Ovary (tissue), 9 donors: ENCODE measurements around the gene ZNF532. TPM values are rescaled to one million over a fixed set of nuclear protein-coding genes. Genes with fewer than 3 reads are reported as not detected.

Experiments
- DNase-seq, 5 donors: peaks; one replicate each; pipeline ENCODE4 v3.0.0-alpha.2; 2019 to 2020
- H3K27ac ChIP-seq, 2 donors: fragments of 200-600 bp; one replicate each; pipeline versions ENCODE4 v1.5.1 to v1.8.0; 2019 to 2022
- H3K27me3 ChIP-seq: fragments of 200-600 bp; one replicate; pipeline ENCODE4 v1.8.0; 2022
- H3K36me3 ChIP-seq: fragments of 200-600 bp; sonication (generic); one replicate; pipeline ENCODE4 v1.5.1; 2019
- H3K4me1 ChIP-seq: one replicate; pipeline ENCODE4 v1.8.1; 2013; ENCODE audit warnings: mild to moderate bottlenecking, moderate library complexity; ENCODE audit not compliant: insufficient read depth
- H3K4me3 ChIP-seq: fragments of 200-600 bp; sonication (generic); one replicate; pipeline ENCODE4 v1.5.1; 2017
- H3K9me3 ChIP-seq, 2 donors: fragments of 200-600 bp in 1 of 2; sonication (generic) in 1 of 2; one replicate each; pipeline versions ENCODE4 v1.5.1 to v1.8.1; 2013 to 2019; ENCODE audit warnings: mild to moderate bottlenecking in 1 of 2, moderate library complexity in 1 of 2
- EP300 ChIP-seq: sonication (generic); formaldehyde crosslinking; IDR thresholded peaks from one replicate; pipeline ENCODE4 v1.6.1; 2017; ENCODE audit warnings: antibody characterized with exemption
- POLR2A ChIP-seq: fragments of 450-650 bp; IDR thresholded peaks from one replicate; pipeline ENCODE4 v1.6.1; 2017; ENCODE audit warnings: antibody characterized with exemption, mild to moderate bottlenecking, moderate library complexity
- WGBS, 3 donors: extraction: QIAGEN DNeasy Blood & Tissue Kit in 1 of 3; methylation state at CpG; one replicate each; pipeline versions ENCODE4 v1.1.5 to v1.1.7; 2013 to 2017; 5-methylcytosine and 5-hydroxymethylcytosine counted together
- intact Hi-C, 4 donors: fragments of 100-400 bp; cut with DNase I; formaldehyde crosslinking; loops; one replicate each; pipeline versions ENCODE4 v1.11.0 to v1.15.1; 2022 to 2023
- polyA plus RNA-seq, 2 donors: library from polyadenylated mRNA; stranded (reverse); fragments of 200-250 nt in 1 of 2; fragments of 350-450 nt in 1 of 2; fragmentation: Illumina TruSeq in 1 of 2; extraction: RNeasy Lipid Tissue Mini Kit (QIAGEN cat#74804) in 1 of 2; gene quantifications; one replicate each; pipeline ENCODE4 v1.2.3, GENCODE V29; 2013 to 2014
- total RNA-seq, 7 donors: library from RNA; depleted of rRNA in 2 of 7; stranded (reverse); fragments of >200 nt in 2 of 7; fragmentation: NEBNext Ultra II Directional in 3 of 7; extraction: Animal tissue kit (Norgen Biotek cat#: 25700) in 3 of 7; gene quantifications; one replicate each; pipeline versions ENCODE4 v1.1.0 to v1.2.4, GENCODE V29; 2016 to 2023
- TF ChIP-seq, protein P1 (sequence below), 3 donors: fragments of 450-650 bp in 2 of 3; fragments of 200-600 bp in 1 of 3; IDR thresholded peaks; one replicate each; pipeline versions ENCODE4 v1.5.1 to v1.8.0; 2016 to 2022; ENCODE audit warnings: antibody characterized with exemption in 3 of 3, mild to moderate bottlenecking in 1 of 3
- donor health status: DM: no; HTN: no; CAD: no; lungs with moderate emphysema.
- donor health status: DM: no; HTN: no; CAD: no.
- donor health status: Bipolar disorder and iron deficiency.
- donor health status: DM: yes; HTN: yes; CAD: no.
- donor health status: DM: no; HTN: no; CAD: no.
- donor health status: DM: yes; HTN: yes; CAD: no.

ZNF532 gene
- total and polyA plus RNA-seq, 9 donors, result 40.5 to 162 (median 101) TPM

DNA sequence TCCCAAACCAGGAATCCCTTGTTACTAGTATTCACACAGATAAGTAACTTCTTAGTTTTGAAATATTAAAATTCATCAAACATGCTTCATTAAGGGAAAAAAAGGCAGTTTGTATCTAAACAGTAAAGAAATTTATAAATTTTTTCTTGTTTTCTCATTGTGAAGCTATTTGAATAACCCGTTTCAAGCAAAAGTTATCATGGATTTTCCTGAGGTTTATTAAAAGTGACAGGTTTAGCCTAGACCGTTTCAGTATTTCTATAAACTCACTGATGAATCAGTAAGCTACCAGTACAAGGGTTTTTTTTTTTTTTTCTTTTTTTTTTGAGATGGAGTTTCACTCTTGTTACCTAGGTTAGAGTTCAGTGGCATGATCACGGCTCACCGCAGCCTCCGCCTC, 20.0 kb downstream of the ZNF532 start:
- intact Hi-C loops, result no loop called here
- Histone ChIP-seq H3K4me1 (peaks cover 16% of the 10 kb centered on the region), H3K4me3 (no peak overlapping the region), H3K9me3 (no peaks in the 10 kb centered on the region), H3K27ac (no peak overlapping the region), H3K36me3 (no peaks in the 10 kb centered on the region), H3K27me3 (no peaks in the 10 kb centered on the region)
- DNase-seq, result no peak
- TF ChIP-seq, protein P1, sequence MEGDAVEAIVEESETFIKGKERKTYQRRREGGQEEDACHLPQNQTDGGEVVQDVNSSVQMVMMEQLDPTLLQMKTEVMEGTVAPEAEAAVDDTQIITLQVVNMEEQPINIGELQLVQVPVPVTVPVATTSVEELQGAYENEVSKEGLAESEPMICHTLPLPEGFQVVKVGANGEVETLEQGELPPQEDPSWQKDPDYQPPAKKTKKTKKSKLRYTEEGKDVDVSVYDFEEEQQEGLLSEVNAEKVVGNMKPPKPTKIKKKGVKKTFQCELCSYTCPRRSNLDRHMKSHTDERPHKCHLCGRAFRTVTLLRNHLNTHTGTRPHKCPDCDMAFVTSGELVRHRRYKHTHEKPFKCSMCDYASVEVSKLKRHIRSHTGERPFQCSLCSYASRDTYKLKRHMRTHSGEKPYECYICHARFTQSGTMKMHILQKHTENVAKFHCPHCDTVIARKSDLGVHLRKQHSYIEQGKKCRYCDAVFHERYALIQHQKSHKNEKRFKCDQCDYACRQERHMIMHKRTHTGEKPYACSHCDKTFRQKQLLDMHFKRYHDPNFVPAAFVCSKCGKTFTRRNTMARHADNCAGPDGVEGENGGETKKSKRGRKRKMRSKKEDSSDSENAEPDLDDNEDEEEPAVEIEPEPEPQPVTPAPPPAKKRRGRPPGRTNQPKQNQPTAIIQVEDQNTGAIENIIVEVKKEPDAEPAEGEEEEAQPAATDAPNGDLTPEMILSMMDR (IDR thresholded peaks at IDR 0.05), result no peak
- no peak for TF ChIP-seq EP300
- no peak for TF ChIP-seq POLR2A
- 75 to 87% (median 85%) methylated on average over 5 of the region's 5 CpGs for WGBS, 3 donors

DNA sequence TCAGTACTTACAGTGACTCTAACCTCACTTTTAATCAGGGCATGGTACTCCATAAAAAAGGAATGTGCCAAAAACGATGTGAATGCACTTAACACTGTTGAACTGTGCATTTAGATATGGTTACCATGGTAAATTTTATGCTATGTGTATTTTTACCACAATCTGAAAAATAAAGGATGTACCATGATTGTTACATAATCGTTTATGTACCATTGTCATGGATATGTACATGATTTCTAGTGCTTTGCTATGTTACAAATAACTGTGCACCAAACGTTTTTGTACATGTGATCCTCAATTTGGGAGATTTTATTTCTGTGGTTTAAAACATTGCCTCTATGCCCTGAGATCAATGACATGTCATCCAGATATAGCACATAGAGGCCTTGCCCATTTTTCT, 21.8 kb downstream of the ZNF532 start:
- Histone ChIP-seq H3K9me3 (no peaks in the 10 kb centered on the region), H3K4me1 (peaks cover 16% of the 10 kb centered on the region), H3K27me3 (no peaks in the 10 kb centered on the region), H3K27ac (peak overlapping the region in 1 of 2 donors; percentile 53), H3K36me3 (no peaks in the 10 kb centered on the region), H3K4me3 (no peak overlapping the region)
- 70 to 77% (median 71%) methylated on average over 3 of the region's 3 CpGs for WGBS, 3 donors
- intact Hi-C loops, result no loop called here
- DNase-seq, result no peak
- TF ChIP-seq EP300 (no peak), POLR2A (no peak)
- TF ChIP-seq, protein P1 (IDR thresholded peaks at IDR 0.05), result no peak

- Histone ChIP-seq H3K27me3 (no peaks in the 10 kb centered on the region), H3K9me3 (no peaks in the 10 kb centered on the region), H3K36me3 (no peaks in the 10 kb centered on the region), H3K27ac (peak overlapping the region; percentile 5 to 53), H3K4me1 (peaks cover 15% of the 10 kb centered on the region), H3K4me3 (no peak overlapping the region)
- TF ChIP-seq, protein P1 (IDR thresholded peaks at IDR 0.05), result no peak
- TF ChIP-seq EP300, result no peak
- intact Hi-C loops, result no loop called here
- 31 to 42% (median 38%) methylated on average over 8 of the region's 8 CpGs for WGBS, 3 donors
- no peak for DNase-seq
These were observed 22.4 kb downstream of the ZNF532 start for GRCh38 chr18:58886864-58887612.

GRCh38 chr18:58887613-58887963, 22.9 kb downstream of the ZNF532 start:
- Histone ChIP-seq H3K4me1 (peaks cover 14% of the 10 kb centered on the region), H3K27me3 (no peaks in the 10 kb centered on the region), H3K36me3 (no peaks in the 10 kb centered on the region), H3K9me3 (no peaks in the 10 kb centered on the region), H3K27ac (peak overlapping the region; percentile 5 to 53), H3K4me3 (peak overlapping the region; percentile 3)
- 7 to 24% (median 10%) methylated on average over 10 of the region's 10 CpGs for WGBS, 3 donors
- DNase-seq, result peak; percentile 39 to 56 (median 42)
- TF ChIP-seq POLR2A (no peak), EP300 (no peak)
- TF ChIP-seq, protein P1 (IDR thresholded peaks at IDR 0.05), result no peak
- intact Hi-C loops, result no loop called here
